ENCODE results near the gene CYTL1. TPM values are rescaled to one million over a fixed set of nuclear protein-coding genes. Genes with fewer than 3 reads are reported as not detected.

Gene CYTL1
- total and polyA plus RNA-seq, 2 of the 4 experiments (the other 2 are of a cell fraction), result 1.3 to 7.4 TPM

GRCh38 chr4:4990329-4990728 is 28.9 kb downstream of the CYTL1 start:
- ATAC-seq (ENCODE audit: low read depth) (no peak), DNase-seq (no peak)
- Histone ChIP-seq H3K56ac (ENCODE audit: extremely low read depth, insufficient read depth, low read length) (no peak overlapping the region), H2BK20ac (ENCODE audit: low read depth, low read length) (no peak overlapping the region), H3K27me3 (ENCODE audit: control insufficient read depth, insufficient read depth, low read length) (no peaks in the 10 kb centered on the region), H3K9ac (ENCODE audit: low read depth, low read length) (no peak overlapping the region), H3K79me1 (ENCODE audit: low read depth in 1 of 2, low read length in 2 of 2) (no peaks in the 10 kb centered on the region), H3K27ac (ENCODE audit: insufficient read depth, low read length) (no peak overlapping the region), H2AFZ (replicated peaks; ENCODE audit: low read length, poor library complexity) (no peak overlapping the region), H3K23ac (ENCODE audit: low read depth, low read length) (no peak overlapping the region; the same call in 1 of the 2 replicates), H2AK9ac (replicated peaks; ENCODE audit: low read depth, low read length, poor library complexity) (peak overlapping the region; percentile 33), H3K36me3 (ENCODE audit: control insufficient read depth, insufficient read depth, low read length) (no peaks in the 10 kb centered on the region), H3K4me3 (ENCODE audit: insufficient read depth, low read depth, low read length) (no peak overlapping the region), H3K14ac (replicated peaks; ENCODE audit: low read depth, low read length) (no peak overlapping the region), H3K18ac (ENCODE audit: low read depth, low read length) (no peak overlapping the region), H3K4ac (ENCODE audit: low read depth, low read length) (no peak overlapping the region; the same call in 1 of the 2 replicates), H3K4me2 (ENCODE audit: low read depth, low read length) (no peak overlapping the region), H3K9me1 (ENCODE audit: insufficient read depth, low read length) (peaks cover 4% of the 10 kb centered on the region; the same call in 1 of the 2 replicates), H2BK5ac (ENCODE audit: low read depth, low read length, poor library complexity, severe bottlenecking) (no peak overlapping the region), H2BK120ac (ENCODE audit: low read depth, low read length) (no peak overlapping the region), H3K9me3 (ENCODE audit: control insufficient read depth, insufficient read depth, low read length) (no peaks in the 10 kb centered on the region), H3K4me1 (ENCODE audit: control insufficient read depth, insufficient read depth, low read length) (peaks cover 11% of the 10 kb centered on the region), H4K5ac (ENCODE audit: low read depth, low read length) (no peak overlapping the region), H4K8ac (ENCODE audit: low read depth in 2 of 2, low read length in 2 of 2) (0 out of 4 replicates have a peak overlapping the region, but pooled peaks of 1 of the 2 experiments have one; percentile 13), H4K20me1 (ENCODE audit: insufficient read depth, low read length) (no peaks in the 10 kb centered on the region), H2AK5ac (ENCODE audit: low read depth, low read length) (0 out of 2 replicates have a peak overlapping the region, but pooled peaks have one; percentile 24), H2BK15ac (ENCODE audit: low read depth, low read length) (no peak overlapping the region), H4K91ac (ENCODE audit: insufficient read depth, low read depth, low read length) (no peak overlapping the region; the same call in 1 of the 2 replicates)
- BruUV-seq (replicated peaks), result no TSS peak
- intact Hi-C loops (cut with micrococcal nuclease) (loop anchor here (2.0 to 10.0 kb wide), 3 partner anchors 48 to 510 kb away; no protein-coding TSS in a partner anchor), in situ Hi-C loops (cut with MboI; ENCODE audit: low sequenced_read_pairs) (loop anchor here (10.0 kb wide), 2 partner anchors 464 to 506 kb away; no protein-coding TSS in a partner anchor), dilution Hi-C loops (cut with HindIII; ENCODE audit: low sequenced_read_pairs, unreplicated experiment) (no loop called here)
- no CpG with 5 or more reads among the region's 3 CpGs for WGBS, 2 experiments (ENCODE audit: extremely low coverage in 2 of 2, insufficient read length in 1 of 2)
- CTCF ChIA-PET, result interaction anchor here (0.6 to 1.0 kb wide), 2 partner anchors 61 to 163 kb away, joined by 3 read pairs; partner anchors contain the start of gene STK32B
- no peak for TF ChIP-seq MAFK (IDR thresholded peaks at IDR 0.05; ENCODE audit: low read depth, low read length)
- no peak for TF ChIP-seq ELK1 (IDR thresholded peaks at IDR 0.05; ENCODE audit: borderline replicate concordance, low read depth, low read length)
- TF ChIP-seq FOS (IDR thresholded peaks at IDR 0.05; ENCODE audit: low read depth, low read length), result no peak
- no peak for TF ChIP-seq CEBPB (IDR thresholded peaks at IDR 0.05; ENCODE audit: low read depth, low read length)
- no peak for TF ChIP-seq RCOR1 (IDR thresholded peaks at IDR 0.05; ENCODE audit: insufficient replicate concordance, low read length)
- TF ChIP-seq MXI1 (IDR thresholded peaks at IDR 0.05; ENCODE audit: borderline replicate concordance, low read depth, low read length), result no peak
- no peak for TF ChIP-seq RFX5 (IDR thresholded peaks at IDR 0.05; ENCODE audit: low read depth, low read length)
- no peak for TF ChIP-seq BHLHE40 (IDR thresholded peaks at IDR 0.05; ENCODE audit: low read depth, low read length)
- no peak for TF ChIP-seq SMC3 (IDR thresholded peaks at IDR 0.05; ENCODE audit: low read depth, low read length)
- TF ChIP-seq RAD21 (IDR thresholded peaks at IDR 0.05; ENCODE audit: low read length), result no peak
- TF ChIP-seq MAZ (IDR thresholded peaks at IDR 0.05; ENCODE audit: borderline replicate concordance, low read depth, low read length), result no peak
- no peak for TF ChIP-seq POLR2A (IDR thresholded peaks at IDR 0.05; ENCODE audit: low read depth, low read length)
- no peak for TF ChIP-seq CHD1 (IDR thresholded peaks at IDR 0.05; ENCODE audit: low read depth, low read length)
- no peak for TF ChIP-seq NFE2L2 (IDR thresholded peaks at IDR 0.05; ENCODE audit: low read depth, low read length)
- no peak for TF ChIP-seq CTCF (conservative IDR thresholded peaks at IDR 0.05; ENCODE audit: low read depth, low read length)
- POLR2A ChIA-PET (ENCODE audit: unreplicated experiment), result no interaction called here
